Measurements from ENCODE around the gene UNKL.

Gene UNKL

DNA sequence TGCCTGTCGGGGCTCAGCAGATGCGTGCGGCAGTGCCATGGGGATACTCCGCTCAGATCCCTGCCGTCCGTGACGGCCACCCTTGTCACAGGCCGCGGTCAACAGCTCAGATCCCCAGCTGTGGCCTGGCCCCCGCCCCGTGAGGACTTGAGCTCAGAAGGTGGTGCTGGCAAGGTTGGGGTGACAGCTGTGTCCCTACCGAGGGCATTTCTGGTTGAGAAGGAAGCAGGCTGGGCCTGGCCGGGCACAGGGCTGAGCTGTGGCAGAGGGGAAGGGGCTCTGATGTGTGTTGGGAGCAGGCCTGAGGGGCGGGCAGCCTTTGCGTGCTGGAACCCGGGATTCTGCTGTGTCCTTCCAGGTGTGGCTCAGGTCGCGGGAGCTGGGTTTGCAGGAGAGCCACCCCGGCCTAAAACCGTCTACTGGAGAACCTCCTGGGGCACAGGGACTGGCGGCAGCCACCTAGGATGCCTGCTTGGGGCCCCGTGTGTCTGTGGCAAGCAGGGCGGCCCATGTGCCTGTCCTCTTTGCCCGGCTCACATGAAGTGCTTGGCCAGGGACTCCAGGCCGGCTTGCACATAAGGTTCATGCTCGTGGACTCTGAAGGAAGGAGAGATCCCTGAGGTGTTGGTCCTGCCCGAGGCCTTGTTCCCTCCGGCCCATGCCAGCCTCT lies 100.0 kb downstream of the UNKL start:
- H3K4me3 ChIP-seq (ENCODE audit: insufficient read depth, low read length, poor library complexity, severe bottlenecking): no peak overlapping the region
- H3K9ac ChIP-seq (ENCODE audit: low read length): no peak overlapping the region
- H3K36me3 ChIP-seq (ENCODE audit: low read length): peaks cover 4% of the 10 kb centered on the region; the same call in 1 of the 2 replicates
- H3K27me3 ChIP-seq (ENCODE audit: low read length): no peaks in the 10 kb centered on the region
- peaks cover 21% of the 10 kb centered on the region for H4K20me1 ChIP-seq (ENCODE audit: low read depth, low read length)
- TF ChIP-seq EZH2phosphoT487 (conservative IDR thresholded peaks at IDR 0.05; ENCODE audit: low read length): no peak
- TF ChIP-seq, protein P1, sequence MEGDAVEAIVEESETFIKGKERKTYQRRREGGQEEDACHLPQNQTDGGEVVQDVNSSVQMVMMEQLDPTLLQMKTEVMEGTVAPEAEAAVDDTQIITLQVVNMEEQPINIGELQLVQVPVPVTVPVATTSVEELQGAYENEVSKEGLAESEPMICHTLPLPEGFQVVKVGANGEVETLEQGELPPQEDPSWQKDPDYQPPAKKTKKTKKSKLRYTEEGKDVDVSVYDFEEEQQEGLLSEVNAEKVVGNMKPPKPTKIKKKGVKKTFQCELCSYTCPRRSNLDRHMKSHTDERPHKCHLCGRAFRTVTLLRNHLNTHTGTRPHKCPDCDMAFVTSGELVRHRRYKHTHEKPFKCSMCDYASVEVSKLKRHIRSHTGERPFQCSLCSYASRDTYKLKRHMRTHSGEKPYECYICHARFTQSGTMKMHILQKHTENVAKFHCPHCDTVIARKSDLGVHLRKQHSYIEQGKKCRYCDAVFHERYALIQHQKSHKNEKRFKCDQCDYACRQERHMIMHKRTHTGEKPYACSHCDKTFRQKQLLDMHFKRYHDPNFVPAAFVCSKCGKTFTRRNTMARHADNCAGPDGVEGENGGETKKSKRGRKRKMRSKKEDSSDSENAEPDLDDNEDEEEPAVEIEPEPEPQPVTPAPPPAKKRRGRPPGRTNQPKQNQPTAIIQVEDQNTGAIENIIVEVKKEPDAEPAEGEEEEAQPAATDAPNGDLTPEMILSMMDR (IDR thresholded peaks at IDR 0.05; ENCODE audit: insufficient read depth, low read length, poor library complexity, severe bottlenecking): no peak
- no peak overlapping the region for H2AFZ ChIP-seq (ENCODE audit: low read depth, low read length, severe bottlenecking)
- H3K4me2 ChIP-seq (ENCODE audit: low read depth, low read length, poor library complexity, severe bottlenecking): no peak overlapping the region
- no peaks in the 10 kb centered on the region for H3K9me3 ChIP-seq (ENCODE audit: insufficient read depth, low read length)
- peaks cover 72% of the 10 kb centered on the region for H3K79me2 ChIP-seq (ENCODE audit: insufficient read depth, low read length)
- no peaks in the 10 kb centered on the region for H3F3A ChIP-seq (ENCODE audit: insufficient read depth)
- H3K27ac ChIP-seq (ENCODE audit: low read depth, low read length): no peak overlapping the region
- no peaks in the 10 kb centered on the region for H3K9me2 ChIP-seq (replicated peaks; ENCODE audit: insufficient read depth, low read length)

DNA sequence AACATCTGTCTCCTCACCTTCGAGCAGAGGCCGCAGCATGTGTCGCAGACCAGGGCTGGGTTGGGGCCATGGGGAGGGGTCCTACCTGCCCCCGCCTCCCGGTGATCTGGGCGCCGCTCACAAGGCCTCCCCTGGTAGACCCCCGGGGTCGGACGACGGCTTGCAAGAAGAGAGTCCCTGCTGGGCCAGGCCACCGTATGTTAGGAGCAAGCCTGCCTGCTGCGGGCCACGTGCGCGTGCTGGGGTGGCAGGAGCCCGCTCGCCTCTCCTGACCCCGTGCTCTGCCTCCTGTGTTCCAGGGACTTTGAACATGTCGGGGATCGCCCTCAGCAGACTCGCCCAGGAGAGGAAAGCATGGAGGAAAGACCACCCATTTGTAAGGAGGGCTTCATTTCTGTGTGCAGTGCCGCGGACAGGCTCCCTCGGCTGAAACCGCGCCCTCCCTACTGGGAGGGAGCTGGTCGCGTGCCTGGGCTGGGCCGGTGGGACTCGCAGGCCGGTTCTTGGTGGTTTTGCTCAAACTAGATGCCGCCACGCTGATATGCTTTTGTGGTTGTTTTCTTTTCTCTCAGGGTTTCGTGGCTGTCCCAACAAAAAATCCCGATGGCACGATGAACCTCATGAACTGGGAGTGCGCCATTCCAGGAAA lies 100.7 kb downstream of the UNKL start:
- H2AFZ ChIP-seq (ENCODE audit: low read depth, low read length, severe bottlenecking): no peak overlapping the region
- H4K20me1 ChIP-seq (ENCODE audit: low read depth, low read length): peaks cover 21% of the 10 kb centered on the region
- H3K4me2 ChIP-seq (ENCODE audit: low read depth, low read length, poor library complexity, severe bottlenecking): no peak overlapping the region
- H3K27ac ChIP-seq (ENCODE audit: low read depth, low read length): no peak overlapping the region
- TF ChIP-seq EZH2phosphoT487 (conservative IDR thresholded peaks at IDR 0.05; ENCODE audit: low read length): no peak
- TF ChIP-seq, protein P1 (IDR thresholded peaks at IDR 0.05; ENCODE audit: insufficient read depth, low read length, poor library complexity, severe bottlenecking): no peak
- peaks cover 4% of the 10 kb centered on the region; the same call in 1 of the 2 replicates for H3K36me3 ChIP-seq (ENCODE audit: low read length)
- peaks cover 4% of the 10 kb centered on the region for H3F3A ChIP-seq (ENCODE audit: insufficient read depth)
- H3K27me3 ChIP-seq (ENCODE audit: low read length): no peaks in the 10 kb centered on the region
- H3K9me3 ChIP-seq (ENCODE audit: insufficient read depth, low read length): no peaks in the 10 kb centered on the region
- no peak overlapping the region for H3K9ac ChIP-seq (ENCODE audit: low read length)
- H3K4me3 ChIP-seq (ENCODE audit: insufficient read depth, low read length, poor library complexity, severe bottlenecking): no peak overlapping the region
- H3K9me2 ChIP-seq (replicated peaks; ENCODE audit: insufficient read depth, low read length): no peaks in the 10 kb centered on the region
- peaks cover 72% of the 10 kb centered on the region for H3K79me2 ChIP-seq (ENCODE audit: insufficient read depth, low read length)
